NCI-H345 (cell line): ENCODE data around the gene FITM2.
"Not testable (repeated sequence)": the region's sequence is repeated elsewhere in the genome, so short reads cannot be mapped to it uniquely, and the experiment has no call there.

Experiments
- DNase-seq: peaks from one replicate; lab custom pipeline; 2025; lab: John Stamatoyannopoulos, UW

Gene FITM2

DNA sequence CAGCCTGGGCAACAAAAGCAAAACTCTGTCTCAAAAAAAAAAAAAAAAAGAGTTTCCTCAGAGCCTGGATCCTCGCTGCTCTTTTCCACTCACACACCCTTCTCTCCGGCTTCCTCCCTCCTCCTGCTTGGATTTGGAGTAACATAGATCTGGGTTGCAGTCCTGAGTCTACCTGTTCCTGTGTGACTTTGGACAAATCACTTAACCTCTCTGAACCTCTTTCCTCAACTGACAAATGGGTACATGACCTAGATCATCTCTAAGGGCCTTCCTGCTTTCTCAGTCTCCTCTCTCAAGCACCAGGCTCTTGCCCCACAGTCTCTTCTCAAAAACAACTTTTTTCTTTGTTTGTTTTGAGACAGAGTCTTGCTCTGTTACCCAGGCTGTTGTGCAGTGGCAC is 20.2 kb upstream of the FITM2 start:
- no peak for DNase-seq

GRCh38 chr20:44328428-44328827 is 17.4 kb upstream of the FITM2 start:
- DNase-seq, result no peak

DNA sequence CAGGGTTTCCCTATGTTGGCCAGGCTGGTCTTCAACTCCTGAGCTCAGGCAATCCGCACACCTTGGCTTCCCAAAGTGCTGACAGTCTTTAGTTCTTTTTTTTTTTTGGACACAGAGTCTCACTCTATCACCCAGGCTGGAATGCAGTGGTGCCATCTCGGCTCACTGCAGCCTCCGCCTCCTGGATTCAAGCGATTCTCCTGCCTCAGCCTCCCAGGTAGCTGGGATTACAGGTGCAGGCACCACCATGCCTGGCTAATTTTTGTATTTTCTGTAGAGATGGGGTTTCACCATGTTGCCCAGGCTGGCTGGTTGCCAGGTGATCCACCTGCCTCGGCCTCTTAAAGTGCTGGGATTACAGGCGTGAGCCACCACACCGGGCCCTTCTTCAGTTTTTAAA is 16.7 kb upstream of the FITM2 start:
- DNase-seq, result peak; percentile 44

DNA sequence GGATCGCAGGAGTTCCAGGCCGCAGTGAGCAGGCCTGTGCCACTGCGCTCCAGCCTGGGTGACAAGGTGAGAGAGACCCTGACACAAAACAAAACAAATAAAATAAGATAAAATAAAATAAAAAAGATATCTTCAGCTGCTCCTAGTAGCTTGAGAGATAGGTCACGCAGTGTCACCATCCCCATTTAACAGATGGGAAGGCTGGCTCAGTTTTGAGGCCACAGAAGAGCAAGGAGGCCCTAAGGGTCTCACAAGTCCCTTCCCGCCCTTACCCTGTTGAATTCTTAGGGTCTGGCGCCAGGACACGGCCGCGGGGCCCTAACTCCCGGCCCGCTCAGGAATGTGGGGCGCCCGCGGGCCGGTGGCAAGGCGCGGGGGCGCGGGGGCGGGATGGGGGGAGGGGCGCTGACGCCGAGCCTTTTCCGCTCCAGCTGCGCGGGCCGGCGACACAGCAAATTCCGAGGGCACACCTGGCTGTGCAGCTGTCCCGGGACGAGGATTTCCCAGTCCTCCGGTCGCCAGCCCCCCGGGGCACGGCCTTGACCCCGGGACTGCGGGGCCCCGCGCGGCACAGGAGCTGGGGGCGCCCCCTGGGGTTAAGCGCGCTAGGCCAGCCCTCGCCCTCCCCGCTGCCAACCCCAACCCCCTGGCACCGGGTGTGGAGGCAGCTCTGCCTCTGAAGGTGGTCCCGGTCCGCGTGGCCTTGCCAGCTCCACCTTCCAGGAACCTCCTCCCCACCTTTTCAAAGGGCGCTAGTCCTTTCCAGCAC is 15.6 kb upstream of the FITM2 start:
- no peak for DNase-seq

- no peak for DNase-seq
Measured at GRCh38 chr20:44324343-44324742, 13.3 kb upstream of the FITM2 start.

- DNase-seq, result no peak
Measured at GRCh38 chr20:44319839-44320422, 8.9 kb upstream of the FITM2 start.

DNA sequence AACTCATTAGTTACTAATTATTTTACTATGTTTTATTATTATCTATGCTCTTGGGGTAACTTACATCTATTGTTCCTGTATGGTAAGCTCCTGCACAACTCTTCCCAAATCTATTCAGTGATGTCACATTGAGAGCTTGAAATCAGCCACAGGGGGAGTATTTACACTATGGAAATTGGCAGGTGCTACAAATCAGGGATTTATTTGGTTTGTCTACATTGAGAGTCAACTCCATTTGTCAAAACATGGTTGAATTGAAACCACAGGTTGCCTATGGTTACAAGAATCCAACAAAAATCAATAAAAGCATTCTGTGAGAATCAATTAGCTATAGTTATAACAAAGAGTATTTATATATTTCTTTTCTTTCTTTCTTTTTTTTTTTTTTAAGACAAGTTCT is 3.9 kb upstream of the FITM2 start:
- DNase-seq, result peak; percentile 54

DNA sequence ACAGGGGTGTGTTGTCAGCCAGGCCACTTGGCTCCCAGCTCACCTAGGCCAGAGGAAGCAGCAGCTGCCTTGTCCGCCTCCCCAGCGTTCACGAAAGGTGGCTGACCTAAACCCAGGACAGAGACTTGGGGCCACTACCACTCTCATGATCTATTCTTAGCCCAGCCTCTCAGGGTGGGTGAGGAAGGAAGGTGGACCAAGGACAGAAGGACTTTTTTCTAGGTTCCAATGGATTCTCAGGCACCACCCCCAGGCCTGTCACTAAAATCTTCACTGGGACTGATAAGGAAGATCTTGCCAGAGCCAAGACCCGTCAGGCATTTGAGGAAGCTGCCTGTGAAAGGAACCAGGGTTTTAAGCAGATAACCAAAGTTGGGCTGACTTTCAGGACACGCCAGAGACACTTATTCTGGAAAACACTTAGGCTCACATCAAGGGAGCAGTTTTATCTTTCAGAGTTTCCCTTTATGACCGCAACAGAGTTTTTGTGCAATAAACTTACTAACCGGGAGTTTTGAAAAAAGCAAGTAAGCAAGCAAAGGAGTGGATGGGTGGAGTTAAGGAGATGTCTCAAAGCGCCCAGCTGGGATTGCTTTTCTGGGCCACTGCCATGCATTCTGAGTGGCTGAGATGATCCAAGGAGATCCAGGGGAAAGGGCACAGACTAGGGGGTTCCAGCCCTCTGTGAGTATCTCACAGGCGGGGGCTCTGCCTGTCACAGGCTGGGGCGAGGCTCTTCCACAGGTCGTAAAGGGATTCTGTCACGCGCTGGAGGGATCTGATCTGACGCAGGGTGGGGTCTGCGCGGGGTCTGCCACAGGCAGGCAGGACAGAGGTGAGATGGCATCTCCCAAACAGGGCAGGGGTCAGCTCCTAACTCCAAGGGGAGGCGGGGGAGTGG is 989 bp downstream of the FITM2 start:
- DNase-seq, result no peak

GRCh38 chr20:44306927-44307326 is 4.1 kb downstream of the FITM2 start:
- DNase-seq, result no peak

GRCh38 chr20:44304383-44304782 is 6.6 kb downstream of the FITM2 start:
- DNase-seq, result no peak

DNA sequence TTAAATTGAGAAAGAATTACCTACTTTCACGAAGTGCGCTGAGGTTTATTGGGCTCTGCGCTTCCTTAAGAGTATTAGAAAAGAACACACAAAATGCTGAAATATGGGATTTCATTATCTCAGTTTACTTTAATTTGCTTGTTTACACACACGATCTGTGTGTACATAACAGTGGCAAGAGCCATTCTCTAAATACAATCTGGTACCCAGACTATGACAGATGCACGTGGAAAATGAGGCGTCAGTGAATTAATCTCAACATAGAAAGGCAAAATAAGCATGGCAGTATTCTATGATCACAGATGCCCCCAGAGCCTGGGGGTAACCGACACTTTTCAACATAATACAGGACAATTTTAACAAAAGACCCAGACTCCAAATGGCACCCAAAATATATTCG is 8.3 kb downstream of the FITM2 start:
- DNase-seq, result no peak

DNA sequence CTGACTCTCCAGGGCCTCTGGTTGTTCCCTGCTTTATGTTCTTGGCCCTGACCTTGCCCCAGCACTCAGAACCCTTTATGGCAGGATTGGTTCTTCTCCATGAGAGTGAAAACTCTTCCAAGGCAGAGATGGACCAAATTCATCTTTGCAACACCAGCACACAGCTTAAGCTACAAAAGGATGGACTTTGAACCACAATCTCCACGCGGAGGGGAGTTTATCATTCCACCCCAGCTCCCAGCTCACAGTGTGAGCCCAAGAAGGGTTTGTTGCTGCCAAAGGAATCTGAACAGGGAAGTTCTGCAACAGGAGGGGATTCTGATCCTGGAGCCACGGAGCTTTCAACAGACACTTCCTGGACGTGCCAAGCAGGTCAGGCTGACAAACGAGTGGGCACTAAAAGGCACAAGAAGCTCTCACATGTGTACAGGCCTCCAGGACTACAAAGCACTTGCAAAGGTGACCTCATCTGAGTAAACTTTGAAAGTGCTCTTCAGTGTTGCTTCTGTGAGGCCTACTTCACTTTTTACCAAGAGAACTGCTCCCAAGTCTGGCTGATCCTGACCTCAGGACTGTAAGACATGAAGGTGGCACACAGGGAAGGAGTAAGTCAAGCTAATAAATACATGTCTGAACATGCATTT is 8.9 kb downstream of the FITM2 start:
- peak; percentile 36 for DNase-seq

DNA sequence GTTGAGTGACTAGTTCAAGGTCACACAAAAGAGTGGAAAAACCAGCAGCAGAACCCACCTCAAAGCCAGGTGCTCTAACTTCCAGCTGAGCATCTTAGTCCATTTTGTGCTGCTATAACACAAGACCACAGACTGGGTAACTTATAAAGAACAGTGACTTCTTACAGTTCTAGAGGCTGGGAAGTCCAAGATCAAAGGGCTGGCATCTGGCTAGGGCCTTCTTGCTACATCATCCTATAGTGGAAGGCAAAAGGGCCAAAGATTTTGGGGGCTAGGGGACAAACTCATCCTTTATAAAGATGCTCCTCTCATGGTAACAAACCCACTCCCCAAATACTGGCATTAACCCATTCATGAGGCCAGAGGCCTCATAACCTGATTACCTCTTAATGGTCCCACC is 9.7 kb downstream of the FITM2 start:
- DNase-seq, result no peak

DNA sequence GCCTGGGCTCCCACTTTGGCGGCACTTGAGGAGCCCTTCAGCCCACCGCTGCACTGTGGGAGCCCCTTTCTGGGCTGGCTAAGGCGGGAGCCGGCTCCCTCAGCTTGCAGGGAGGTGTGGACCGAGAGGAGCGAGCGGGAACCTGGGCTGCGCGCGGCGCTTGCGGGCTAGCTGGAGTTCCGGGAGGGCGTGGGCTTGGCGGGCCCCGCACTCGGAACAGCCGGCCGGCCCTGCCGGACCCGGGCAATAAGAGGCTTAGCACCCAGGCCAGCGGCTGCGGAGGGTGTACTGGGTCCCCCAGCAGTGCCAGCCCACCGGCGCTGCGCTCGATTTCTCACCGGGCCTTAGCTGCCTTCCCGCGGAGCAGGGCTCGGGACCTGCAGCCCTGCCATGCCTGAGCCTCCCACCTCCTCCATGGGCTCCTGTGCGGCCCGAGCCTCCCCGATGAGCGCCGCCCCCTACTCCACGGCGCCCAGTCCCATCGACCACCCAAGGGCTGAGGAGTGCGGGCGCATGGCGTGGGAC is 11.9 kb downstream of the FITM2 start:
- not testable (repeated sequence) for DNase-seq

- no peak for DNase-seq
Measured at GRCh38 chr20:44297721-44298120, 13.3 kb downstream of the FITM2 start.

GRCh38 chr20:44296011-44296410 is 15.0 kb downstream of the FITM2 start:
- DNase-seq, result peak; percentile 75

DNA sequence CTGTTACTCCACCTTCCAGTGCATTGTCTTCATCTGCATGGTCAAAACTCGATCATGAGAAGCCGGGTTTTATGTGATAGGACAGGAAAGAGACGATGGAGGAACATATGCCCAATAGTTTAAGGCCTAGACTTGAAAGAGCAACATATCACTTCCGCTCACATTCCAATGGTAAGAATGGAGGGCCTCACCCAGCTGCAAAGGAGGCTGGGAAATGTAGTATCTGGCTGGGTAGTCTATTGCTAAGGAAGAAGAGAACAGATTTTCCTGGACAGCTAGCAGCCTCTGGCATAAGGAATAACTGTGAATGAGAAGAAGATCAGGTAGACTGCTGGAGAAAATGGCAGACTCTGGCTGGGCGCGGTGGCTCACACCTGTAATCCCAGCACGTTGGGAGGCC is 19.2 kb downstream of the FITM2 start:
- DNase-seq, result no peak

DNA sequence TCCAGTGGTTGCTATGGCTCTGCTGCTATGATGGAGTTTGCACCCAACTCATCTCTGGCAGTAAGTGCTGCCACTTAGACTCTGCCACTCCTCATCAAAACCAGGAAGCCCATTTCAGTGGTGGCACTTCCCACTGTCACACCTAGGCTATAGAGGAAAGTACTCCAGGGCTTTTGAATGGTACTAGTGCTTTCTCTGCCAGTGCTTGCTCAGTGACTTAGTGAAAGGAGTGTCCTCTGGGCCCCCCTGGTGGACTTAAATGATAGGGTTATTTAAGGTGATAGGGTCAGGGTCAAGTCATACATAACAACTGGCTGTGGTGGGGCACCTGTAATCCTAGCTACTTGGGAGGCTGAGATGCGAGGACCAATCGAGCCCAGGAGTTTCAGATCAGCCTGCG is 22.8 kb downstream of the FITM2 start:
- DNase-seq, result no peak

GRCh38 chr20:44287272-44288097 is 23.5 kb downstream of the FITM2 start:
- DNase-seq, result no peak

GRCh38 chr20:44284032-44284431 is 27.0 kb downstream of the FITM2 start:
- no peak for DNase-seq

- no peak for DNase-seq
Measured at GRCh38 chr20:44282192-44282591, 28.8 kb downstream of the FITM2 start.
